ENCODE measurements around the gene SLAIN1.

Gene SLAIN1

DNA sequence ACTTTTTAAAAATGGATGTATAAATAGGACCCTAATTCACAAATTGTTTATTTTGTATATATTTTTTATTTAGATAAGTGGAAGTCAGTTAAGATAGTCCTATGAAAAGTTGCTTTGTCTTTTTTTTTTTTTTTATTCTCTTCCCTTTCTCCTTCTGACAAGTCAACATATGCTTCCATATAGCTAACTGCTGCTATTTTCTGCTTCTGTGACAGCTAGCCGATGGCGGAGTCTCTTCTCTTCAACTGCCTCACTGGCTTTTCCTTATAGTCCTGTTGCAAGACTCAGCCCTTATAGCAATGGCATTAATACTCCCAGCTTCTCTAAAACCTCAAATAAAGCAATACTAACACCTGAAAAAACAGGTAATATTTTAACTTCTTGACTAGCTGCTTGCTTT lies 45.3 kb downstream of the SLAIN1 start:
- Histone ChIP-seq H3K4me3 (no peak overlapping the region), H3K27ac (no peak overlapping the region)

GRCh38 chr13:77745784-77746183 lies 48.3 kb downstream of the SLAIN1 start:
- no peak overlapping the region for H3K4me3 ChIP-seq
- H3K27ac ChIP-seq, result no peak overlapping the region

DNA sequence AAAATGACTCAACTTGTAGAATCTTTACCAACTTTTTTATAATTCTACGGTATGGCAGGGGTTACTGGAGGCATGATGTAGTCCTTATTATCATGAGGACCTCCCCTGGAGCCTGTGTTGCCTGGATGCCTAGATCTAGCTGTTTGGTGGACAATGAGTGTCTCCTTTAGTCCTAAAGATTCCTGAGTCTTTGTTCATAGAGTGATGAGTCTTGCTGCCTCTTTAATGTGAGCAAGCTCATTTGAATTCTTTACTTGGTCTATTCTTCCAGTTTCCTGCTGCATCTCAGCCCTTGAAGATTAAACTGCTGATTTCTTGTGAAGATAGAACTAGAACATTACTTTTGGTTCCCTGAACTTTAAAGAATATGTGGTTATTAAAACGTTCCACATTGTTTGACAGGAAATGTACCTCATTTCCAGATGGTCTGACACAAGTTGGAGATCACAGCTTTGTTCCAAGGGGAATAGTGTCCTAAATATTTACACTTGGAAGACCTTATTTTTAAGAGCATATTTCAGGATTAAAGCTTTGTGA lies 51.9 kb downstream of the SLAIN1 start:
- Histone ChIP-seq H3K27ac (no peak overlapping the region), H3K4me3 (no peak overlapping the region)

- no peak overlapping the region for H3K4me3 ChIP-seq
Measured at GRCh38 chr13:77751513-77752456, 54.3 kb downstream of the SLAIN1 start.

GRCh38 chr13:77752512-77753069 lies 55.1 kb downstream of the SLAIN1 start:
- no peak overlapping the region for H3K27ac ChIP-seq

More at GRCh38 chr13:77751513-77752456, 54.3 kb downstream of the SLAIN1 start:
- no peak overlapping the region for H3K27ac ChIP-seq

DNA sequence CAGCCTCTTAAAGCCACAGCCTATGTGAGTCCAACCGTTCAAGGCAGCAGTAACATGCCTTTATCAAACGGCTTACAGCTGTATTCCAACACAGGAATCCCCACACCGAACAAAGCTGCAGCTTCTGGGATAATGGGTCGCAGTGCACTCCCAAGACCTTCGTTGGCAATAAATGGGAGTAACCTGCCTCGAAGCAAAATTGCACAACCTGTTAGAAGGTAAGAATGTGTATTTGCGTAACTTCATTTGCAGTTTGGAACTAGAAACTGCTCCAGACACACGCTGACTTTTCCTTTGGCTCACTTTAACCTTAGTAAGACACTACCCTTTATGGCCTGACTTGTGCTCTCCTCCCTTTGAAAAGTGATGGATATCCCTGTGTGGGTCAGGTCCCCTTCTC lies 63.4 kb downstream of the SLAIN1 start:
- no peak overlapping the region for H3K4me3 ChIP-seq

More at GRCh38 chr13:77752512-77753069, 55.1 kb downstream of the SLAIN1 start:
- H3K4me3 ChIP-seq, result no peak overlapping the region

DNA sequence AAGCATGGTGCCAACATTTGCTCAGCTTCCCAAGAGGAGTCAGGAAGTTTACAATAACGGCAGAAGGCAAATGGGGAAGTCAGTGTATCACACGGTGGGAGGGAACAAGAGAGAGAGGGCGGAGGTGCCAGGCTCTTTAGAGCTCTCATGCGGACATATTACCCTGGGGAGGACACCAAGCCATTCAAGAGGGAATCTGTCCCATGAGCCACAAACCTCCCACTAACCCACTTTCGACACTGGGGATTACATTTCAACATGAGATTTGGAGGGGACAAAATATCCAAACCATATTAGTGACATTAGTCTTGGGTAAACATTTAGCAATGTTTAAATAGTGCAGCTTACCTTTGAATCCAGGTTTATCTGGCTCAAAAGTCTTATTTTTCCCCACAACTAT lies 69.9 kb downstream of the SLAIN1 start:
- H3K27ac ChIP-seq, result no peak overlapping the region

More for the DNA sequence above, 63.4 kb downstream of the SLAIN1 start:
- no peak overlapping the region for H3K27ac ChIP-seq

GRCh38 chr13:77774181-77774580 lies 76.7 kb downstream of the SLAIN1 start:
- Histone ChIP-seq H3K27ac (no peak overlapping the region), H3K4me3 (no peak overlapping the region)

More for the DNA sequence above, 69.9 kb downstream of the SLAIN1 start:
- no peak overlapping the region for H3K4me3 ChIP-seq

DNA sequence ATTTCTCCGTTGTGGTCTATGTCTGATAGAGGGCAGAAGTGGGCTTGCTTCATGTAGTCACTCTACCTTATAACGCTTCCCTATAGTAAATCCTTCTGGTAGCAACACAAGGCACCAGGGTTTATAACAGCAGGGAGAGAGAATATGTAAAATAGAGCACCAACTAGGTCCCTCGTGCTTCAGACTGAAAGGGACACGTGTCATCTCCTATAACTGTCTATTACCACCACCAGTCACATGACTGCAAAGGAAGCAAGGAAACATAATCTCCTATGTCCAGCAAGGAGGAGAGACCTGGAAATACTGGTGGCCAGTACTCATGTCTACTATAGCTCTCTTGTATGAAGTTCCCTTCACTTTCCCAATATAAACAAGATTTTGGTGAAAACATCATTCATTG lies 79.2 kb downstream of the SLAIN1 start:
- Histone ChIP-seq H3K27ac (no peak overlapping the region), H3K4me3 (no peak overlapping the region)

DNA sequence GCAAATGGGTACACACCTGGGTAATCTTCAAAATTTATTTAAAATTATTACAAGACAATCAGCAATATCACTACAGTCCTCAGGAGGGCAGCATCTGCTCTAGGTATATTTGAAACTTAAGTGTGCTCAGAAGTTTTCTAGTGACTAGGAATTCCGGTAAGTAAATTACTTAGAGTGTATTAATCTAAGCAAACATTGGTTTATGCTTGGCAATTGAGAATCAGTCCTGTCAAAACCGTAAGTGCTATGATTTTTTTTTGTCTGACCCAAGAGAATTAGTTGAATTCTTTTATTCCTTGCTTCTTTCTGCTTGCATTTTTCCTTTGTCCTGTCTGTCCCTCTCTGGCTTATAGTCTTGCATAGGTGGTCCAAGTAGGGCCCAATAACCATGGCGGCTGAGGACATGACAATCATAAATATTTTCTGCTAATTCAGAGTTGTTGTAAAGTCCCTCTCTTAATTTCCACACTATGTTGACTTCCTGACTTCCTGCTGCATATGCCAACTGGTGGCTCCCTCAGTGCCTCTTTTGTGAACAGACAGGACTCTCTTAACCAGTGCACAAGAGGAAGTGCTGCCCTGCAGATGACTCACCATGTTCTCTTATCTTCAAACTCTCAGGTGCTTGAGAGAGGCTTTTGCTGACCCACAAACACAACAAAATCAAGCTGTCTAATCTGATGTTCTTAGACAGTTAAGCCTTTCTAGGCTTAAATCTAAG lies 82.2 kb downstream of the SLAIN1 start:
- Histone ChIP-seq H3K27ac (no peak overlapping the region), H3K4me3 (no peak overlapping the region)

DNA sequence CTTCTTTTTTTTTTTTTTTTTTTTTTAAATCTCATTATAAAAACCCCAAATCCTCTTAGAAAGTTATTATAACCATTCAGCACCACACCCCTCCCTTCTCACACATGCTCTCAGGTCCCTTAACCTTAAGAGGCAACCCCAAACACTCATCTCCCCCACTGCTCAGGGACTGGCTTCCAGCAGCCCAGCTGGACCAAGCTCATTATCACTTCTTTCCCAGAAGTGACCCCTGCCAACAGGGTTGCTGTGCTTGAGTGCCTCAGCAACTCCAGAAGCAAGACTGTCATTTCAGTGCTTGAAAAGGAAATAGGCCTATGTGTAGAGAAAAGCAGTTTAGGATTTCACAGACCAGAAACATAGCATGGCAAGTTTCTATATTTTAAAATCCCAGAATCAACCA lies 84.3 kb downstream of the SLAIN1 start:
- no peak overlapping the region for H3K4me3 ChIP-seq
- H3K27ac ChIP-seq, result no peak overlapping the region

DNA sequence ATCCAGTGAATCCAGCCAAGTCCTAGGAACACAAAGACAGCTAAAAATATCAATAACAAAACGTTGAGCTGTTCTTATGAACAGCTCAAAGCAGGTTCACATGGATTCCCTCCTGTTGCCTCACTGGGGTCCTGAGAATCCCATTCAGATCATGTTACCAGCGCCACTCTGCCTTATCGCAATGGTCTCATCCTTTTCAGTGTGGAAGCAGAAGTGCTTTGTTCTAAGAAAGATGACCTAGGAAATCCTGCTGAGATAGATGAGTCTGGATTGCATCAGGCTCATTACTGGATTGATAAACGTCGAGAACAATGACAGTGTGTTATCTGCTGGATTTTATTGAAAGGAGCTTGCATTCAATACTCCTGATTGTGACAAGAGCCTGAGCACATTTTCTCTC lies 87.0 kb downstream of the SLAIN1 start:
- no peak overlapping the region for H3K27ac ChIP-seq
- no peak overlapping the region for H3K4me3 ChIP-seq

- H3K4me3 ChIP-seq, result no peak overlapping the region
- no peak overlapping the region for H3K27ac ChIP-seq
Measured at GRCh38 chr13:77786695-77787287, 89.3 kb downstream of the SLAIN1 start.

GRCh38 chr13:77789376-77789775 lies 91.9 kb downstream of the SLAIN1 start:
- Histone ChIP-seq H3K27ac (no peak overlapping the region), H3K4me3 (no peak overlapping the region)

DNA sequence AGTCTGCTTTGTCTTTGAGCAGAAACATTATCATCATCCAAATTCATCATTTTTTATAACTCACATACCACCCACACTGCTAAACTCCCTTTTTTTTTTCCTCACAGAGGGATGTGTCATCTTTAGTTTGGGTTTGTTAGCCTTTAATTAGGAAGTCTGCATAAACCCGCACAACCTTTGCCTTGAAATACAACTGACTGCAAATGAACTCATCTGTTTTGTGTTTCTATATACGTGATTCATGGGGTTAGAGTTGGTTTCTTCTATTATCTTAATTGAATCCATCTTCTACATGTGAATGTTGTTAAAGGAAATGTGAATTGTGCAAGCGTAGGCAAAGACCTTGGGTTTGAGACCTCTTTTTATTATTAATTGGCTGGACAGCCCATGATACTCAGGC lies 102.7 kb downstream of the SLAIN1 start:
- H3K27ac ChIP-seq, result peak overlapping the region in 1 of 21 experiments; percentile 44

DNA sequence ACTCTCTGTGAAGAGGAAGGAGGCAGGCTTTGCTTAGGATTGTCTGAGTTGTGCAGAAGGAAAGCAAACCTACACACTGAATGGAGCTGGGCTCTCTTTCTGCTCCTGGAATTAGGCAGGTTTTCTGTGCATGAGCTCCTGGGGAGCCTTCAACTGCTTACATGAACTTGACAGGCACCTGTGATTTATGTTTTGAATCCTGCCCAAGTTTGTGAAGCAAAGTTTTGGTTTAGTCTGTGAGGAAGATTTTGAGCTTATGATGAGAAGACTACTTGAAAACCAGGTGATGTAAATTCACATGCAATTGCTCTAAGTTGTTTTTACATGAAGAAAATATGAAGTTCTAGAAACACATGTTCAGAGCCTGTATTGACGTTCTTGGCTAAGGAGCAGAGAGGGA lies 109.0 kb downstream of the SLAIN1 start:
- Histone ChIP-seq H3K27ac (no peak overlapping the region), H3K4me3 (no peak overlapping the region)

More for the DNA sequence above, 102.7 kb downstream of the SLAIN1 start:
- H3K4me3 ChIP-seq, result no peak overlapping the region

GRCh38 chr13:77807431-77808135 lies 110.1 kb downstream of the SLAIN1 start:
- no peak overlapping the region for H3K4me3 ChIP-seq
- H3K27ac ChIP-seq, result no peak overlapping the region

DNA sequence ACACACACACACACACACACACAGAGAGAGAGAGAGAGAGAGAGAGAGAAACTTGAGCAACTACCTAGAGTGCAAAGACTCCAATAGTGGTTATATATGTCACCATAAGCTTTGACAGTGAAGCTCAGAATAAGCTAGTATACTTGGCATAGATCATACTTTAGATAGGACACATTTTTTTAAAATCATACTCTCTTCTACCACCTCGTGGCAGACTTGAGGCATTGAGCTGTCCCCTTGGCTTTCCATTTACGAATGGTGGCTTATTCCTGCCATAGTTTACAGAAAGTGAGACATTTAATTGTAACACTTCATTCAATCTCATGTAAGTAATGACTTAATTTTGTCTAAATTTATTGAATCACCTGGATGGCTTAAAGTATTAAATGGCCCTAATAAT lies 112.9 kb downstream of the SLAIN1 start:
- Histone ChIP-seq H3K27ac (no peak overlapping the region), H3K4me3 (no peak overlapping the region)

- H3K27ac ChIP-seq, result no peak overlapping the region
- no peak overlapping the region for H3K4me3 ChIP-seq
Measured at GRCh38 chr13:77810878-77811277, 113.4 kb downstream of the SLAIN1 start.

Measured in skin epidermis (tissue), 12 donors.